ENCODE data around the gene C12orf50. TPM values are rescaled to one million over a fixed set of nuclear protein-coding genes. Genes with fewer than 3 reads are reported as not detected.

Gene C12orf50
- total and polyA plus RNA-seq, 10 of the 15 experiments (the other 5 are each of a cell fraction or from before 2014, with no cell fraction given), result 0.03 to 0.06 TPM; not detected in 8

- no peak for TF ChIP-seq PAX5 (IDR thresholded peaks at IDR 0.05; ENCODE audit: borderline replicate concordance, low read depth, low read length)
- no peak for TF ChIP-seq EGR1 (IDR thresholded peaks at IDR 0.05; ENCODE audit: borderline replicate concordance in 1 of 2, low read depth in 2 of 2, low read length in 2 of 2)
- no peak for TF ChIP-seq ATF2 (IDR thresholded peaks at IDR 0.05; ENCODE audit: low read length)
- no peak for TF ChIP-seq E2F4 (IDR thresholded peaks at IDR 0.05; ENCODE audit: low read depth, low read length)
- no peak for TF ChIP-seq FOXM1 (IDR thresholded peaks at IDR 0.05; ENCODE audit: low read depth, low read length)
- TF ChIP-seq NKRF (conservative IDR thresholded peaks at IDR 0.05), result no peak
- no peak for TF ChIP-seq RELA (IDR thresholded peaks at IDR 0.05; ENCODE audit: borderline replicate concordance, partially characterized antibody)
- no peak for TF ChIP-seq MXI1 (IDR thresholded peaks at IDR 0.05; ENCODE audit: low read depth, low read length)
- TF ChIP-seq ZNF592 (IDR thresholded peaks at IDR 0.05), result no peak
- no peak for TF ChIP-seq HDGF (IDR thresholded peaks at IDR 0.05)
- no peak for TF ChIP-seq ZNF217 (IDR thresholded peaks at IDR 0.05)
- TF ChIP-seq RCOR1 (conservative IDR thresholded peaks at IDR 0.05; ENCODE audit: low read depth, low read length), result no peak
- Histone ChIP-seq H3K36me3 (ENCODE audit: control insufficient read depth in 2 of 2, insufficient read depth in 2 of 2, low read length in 1 of 2) (no peaks in the 10 kb centered on the region), H3K27me3 (replicated peaks in 1 of 2; ENCODE audit: control insufficient read depth in 2 of 2, insufficient read depth in 2 of 2, low read length in 1 of 2) (no peaks in the 10 kb centered on the region), H3K27ac (ENCODE audit: control insufficient read depth, insufficient read depth) (no peak overlapping the region), H2AFZ (ENCODE audit: control insufficient read depth, low read depth, low read length) (no peak overlapping the region), H3K79me2 (ENCODE audit: control insufficient read depth, insufficient read depth, low read length) (no peaks in the 10 kb centered on the region), H3K4me2 (ENCODE audit: control insufficient read depth, insufficient read depth) (no peak overlapping the region), H3K9me3 (replicated peaks; ENCODE audit: control insufficient read depth, insufficient read depth, low read length) (no peaks in the 10 kb centered on the region), H4K20me1 (ENCODE audit: control insufficient read depth, insufficient read depth) (no peaks in the 10 kb centered on the region), H3K4me3 (no peak overlapping the region), H3K4me1 (ENCODE audit: control insufficient read depth, insufficient read depth, low read length) (no peaks in the 10 kb centered on the region), H3K9ac (ENCODE audit: control insufficient read depth, insufficient read depth, low read length) (no peak overlapping the region)
- intact Hi-C loops (cut with micrococcal nuclease; ENCODE audit: unreplicated experiment), result no loop called here
- CTCF ChIA-PET, result interaction anchor here (0.6 to 1.7 kb wide), 6 partner anchors 8 to 1975 kb away, joined by 3 to 6 read pairs (median 4); no protein-coding TSS in a partner anchor
- FAIRE-seq (no peak), ATAC-seq (no peak), DNase-seq (ENCODE audit: low read depth, low spot score) (no peak)
- SMC1A ChIA-PET (ENCODE audit: uncharacterized antibody, unreplicated experiment), result no interaction called here
- WGBS (ENCODE audit: insufficient coverage, insufficient replicate concordance, low lambda C conversion rate, missing lambda C conversion rate), result 7% methylated on average over 5 of the region's 5 CpGs
- in situ Hi-C loops (cut with MboI), result no loop called here
- RAD21 ChIA-PET (ENCODE audit: unreplicated experiment), result interaction anchor here (1.3 to 1.4 kb wide), 2 partner anchors 9 to 41 kb away, joined by 3 to 4 read pairs; no protein-coding TSS in a partner anchor
- POLR2A ChIA-PET, result no interaction called here
- BruUV-seq (replicated peaks), result no TSS peak
Observed at GRCh38 chr12:87952850-87953249, 76.4 kb downstream of the C12orf50 start.
